AML-193 (cell line): ENCODE data around the gene NDEL1.

Experiments
- DNase-seq, 2 experiments: peaks; one replicate each; lab custom pipeline; 2025; lab: John Stamatoyannopoulos, UW

Gene NDEL1

DNA sequence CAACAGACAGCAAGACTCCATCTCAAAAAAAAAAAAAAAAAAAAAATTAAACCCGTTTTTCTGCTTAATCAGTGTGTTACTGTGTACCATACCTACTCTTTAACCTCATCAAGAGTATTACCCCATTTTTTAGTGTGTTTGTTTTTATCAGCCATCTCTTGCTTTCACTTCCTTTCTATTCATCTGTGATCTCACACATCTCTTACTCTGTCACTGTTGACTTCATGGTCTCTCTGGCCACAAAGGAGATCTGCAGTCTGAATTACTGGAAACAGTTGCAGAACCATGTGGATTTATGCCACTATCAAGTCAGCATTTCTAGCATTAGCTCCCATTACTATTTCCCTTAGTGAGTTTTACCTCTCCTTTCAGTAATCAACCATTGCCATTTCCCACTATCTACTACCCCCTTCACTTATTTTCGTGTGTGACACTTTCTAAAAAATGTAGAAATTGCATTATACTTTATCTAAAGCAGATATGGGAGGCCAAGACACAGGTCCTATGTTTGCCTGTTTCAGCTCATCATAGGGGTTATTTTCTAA, 20.1 kb downstream of the NDEL1 start:
- DNase-seq: no peak

DNA sequence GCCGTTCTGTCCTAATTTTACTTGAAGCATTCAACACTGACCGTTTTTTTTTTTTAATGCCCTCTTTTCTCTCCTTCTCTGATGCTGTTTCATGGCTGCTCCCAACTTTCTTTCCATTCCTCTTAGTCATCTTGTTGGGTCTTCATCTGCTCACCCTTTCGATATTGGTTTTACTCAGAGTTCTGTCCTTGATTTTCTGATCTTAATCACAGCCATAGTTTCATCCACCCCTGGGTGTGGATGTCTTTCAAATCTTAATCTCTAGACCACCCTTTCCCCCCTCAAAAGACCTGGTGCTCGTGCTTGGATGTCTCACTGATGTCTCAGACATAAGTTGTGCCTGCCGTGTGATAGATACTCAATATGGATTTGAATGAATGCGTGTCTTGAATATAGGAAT, 22.4 kb downstream of the NDEL1 start:
- no peak for DNase-seq

DNA sequence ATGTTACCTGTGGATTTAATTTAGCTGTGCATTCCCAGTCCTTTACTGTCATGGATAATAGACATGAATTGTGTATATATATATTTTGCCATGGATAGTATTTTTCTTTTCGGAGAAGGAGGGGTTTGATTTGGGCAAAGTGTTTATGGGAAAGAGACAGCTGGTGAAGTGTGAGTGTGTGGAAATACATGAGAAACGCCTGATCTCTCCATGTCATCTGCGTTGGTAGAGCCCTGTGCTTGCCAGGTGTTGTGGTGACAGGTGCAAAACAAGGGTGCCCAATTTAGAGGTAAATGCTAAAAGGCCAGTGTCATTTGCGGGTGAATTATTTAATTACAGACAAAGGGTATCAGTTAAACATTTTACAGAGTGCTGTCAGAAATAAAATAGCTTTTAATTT, 23.4 kb downstream of the NDEL1 start:
- DNase-seq: no peak

DNA sequence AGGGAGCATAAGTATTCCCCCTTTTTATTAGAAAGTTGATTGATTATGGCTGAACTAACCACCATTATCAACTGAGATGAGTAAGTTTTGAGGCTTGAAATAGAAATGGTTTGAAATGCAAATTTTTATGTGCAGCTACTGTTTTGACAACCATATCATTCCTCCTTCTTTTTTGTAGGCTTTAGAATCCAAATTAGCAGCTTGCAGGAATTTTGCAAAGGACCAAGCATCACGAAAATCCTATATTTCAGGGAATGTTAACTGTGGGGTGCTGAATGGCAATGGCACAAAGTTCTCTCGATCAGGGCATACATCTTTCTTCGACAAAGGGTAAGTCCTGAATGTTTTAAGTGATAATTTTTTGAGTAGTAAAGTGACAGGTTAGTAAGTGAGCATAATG, 24.1 kb downstream of the NDEL1 start:
- DNase-seq: no peak

DNA sequence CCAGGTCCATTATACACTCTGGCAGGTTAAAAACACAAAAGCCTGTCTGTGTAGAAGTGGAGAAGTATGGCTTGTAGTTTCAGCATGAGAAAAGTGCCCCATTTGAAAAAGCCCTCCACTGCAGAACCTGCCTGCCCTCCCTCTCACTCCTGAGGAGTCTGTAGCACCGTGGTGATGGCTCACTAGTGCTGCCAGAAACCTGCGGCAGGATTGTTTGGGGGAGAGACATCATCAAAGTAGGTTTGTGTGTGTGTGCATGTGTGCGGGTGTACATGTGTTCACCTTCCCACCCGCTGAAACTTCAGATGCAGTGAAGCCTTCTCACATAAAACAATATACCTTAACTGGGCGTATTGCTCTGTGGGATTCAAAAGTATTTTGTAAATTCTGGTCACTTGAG, 26.9 kb downstream of the NDEL1 start:
- no peak for DNase-seq

DNA sequence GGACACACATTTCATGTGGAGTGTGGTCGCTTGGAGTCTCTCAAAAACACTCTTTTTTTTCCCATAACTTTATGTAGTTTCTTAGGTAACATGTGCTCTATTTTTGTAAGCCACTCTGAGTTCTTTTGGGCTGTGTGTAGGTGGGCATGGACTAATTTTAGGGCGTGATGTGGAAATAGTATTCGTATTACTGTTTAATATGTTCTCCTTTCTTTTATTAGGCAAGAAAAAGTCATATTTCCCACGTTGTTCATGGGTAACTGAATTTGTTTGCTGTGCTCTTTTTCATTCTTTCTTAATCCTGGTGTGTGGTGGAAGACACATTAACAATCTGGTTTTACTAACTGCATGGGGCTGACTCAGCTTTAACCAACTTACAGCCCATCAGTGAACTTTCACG, 27.4 kb downstream of the NDEL1 start:
- no peak for DNase-seq

DNA sequence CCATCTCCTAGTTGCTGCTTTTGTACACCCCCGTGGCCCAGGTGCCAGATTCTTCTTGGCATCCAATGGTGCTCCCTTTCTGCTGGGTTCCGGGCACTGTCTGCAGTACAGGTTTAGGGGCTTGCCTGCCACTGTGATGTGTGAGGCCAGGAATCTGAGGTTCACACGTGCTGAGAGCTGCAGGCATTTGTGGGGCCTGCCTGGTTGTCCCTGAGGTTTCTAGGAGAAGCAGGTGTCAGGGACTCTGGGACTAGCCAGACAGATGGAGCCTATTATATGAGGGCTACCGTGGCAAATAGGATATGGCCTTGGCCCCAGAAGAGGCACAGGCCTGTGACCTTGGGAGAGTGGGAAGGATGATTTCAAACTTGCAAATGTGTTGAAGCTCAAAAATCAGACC, 29.3 kb downstream of the NDEL1 start:
- no peak for DNase-seq

DNA sequence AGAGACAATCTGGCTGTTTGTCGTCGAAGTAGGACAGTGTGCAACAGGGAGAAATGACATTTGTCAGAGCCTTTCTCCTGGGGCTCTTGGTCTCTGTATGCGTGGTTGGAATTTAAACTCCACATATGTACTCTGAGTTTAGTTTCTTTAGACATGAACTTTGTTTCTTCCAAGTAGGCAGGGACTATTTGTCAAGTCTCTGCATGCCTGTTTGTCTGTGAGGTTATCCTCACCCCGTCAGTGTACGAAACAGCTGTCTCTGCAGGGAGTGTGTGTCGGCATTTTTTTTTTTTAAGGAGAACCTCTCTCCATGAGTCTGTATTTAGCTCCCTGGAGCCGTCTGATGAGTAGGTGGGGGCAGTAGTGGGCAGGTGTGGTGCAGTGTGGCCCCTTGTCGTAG, 29.7 kb downstream of the NDEL1 start:
- no peak for DNase-seq

DNA sequence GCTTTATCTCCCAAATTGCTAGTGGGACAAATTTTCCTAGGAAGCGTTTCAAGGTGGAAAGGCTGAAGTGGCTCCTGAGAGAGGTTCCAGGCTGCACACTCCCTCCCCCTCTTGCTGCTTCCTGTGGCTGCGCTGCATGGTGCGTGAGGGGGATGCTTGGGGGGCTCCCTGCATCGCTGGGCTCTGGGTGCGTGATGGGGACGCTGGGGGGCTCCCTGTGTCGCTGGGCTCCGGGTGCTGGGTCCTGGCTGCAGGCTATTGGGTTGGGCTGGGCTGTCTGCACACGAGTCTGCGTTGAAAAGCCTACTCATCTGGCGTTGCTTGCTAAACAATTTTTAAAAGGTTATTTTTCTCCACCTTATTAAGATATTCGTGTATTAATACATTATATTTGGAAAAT, 30.1 kb downstream of the NDEL1 start:
- no peak for DNase-seq

DNA sequence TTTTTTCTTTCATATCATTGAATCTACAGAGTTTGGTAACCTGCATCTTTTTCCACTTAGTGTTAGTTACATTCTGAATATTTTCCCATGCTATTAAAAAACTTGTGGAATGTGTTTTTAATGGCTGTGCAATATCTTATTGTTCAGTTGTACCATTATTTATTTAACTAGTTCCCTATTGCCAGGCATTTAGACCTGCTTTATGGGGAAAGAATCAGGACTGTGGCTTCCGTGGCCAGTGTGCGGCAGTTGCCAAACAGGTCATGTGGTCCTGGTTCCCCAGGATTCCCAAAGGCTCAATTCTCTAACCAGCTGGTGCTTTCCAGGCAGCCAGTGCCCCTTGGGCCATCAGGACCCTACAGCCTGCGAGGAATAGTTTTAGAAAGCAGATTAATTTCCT, 30.8 kb downstream of the NDEL1 start:
- no peak for DNase-seq

DNA sequence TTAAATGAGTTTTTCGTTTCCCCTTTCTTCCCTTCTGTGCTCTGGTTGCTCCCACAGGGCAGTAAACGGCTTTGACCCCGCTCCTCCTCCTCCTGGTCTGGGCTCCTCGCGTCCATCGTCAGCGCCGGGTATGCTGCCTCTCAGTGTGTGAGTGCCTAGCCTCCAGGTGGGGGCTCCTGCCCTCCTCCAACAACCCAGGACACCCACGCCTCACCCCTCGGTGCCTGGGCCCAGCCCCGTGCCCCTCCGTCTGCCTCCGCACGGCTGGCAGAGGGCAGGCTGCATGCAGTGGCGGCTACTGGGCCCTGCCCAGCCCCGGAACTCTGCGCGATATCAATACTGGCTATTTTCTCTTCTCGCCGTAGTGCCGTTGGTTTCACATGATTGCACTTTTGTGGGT, 31.2 kb downstream of the NDEL1 start:
- DNase-seq: no peak

DNA sequence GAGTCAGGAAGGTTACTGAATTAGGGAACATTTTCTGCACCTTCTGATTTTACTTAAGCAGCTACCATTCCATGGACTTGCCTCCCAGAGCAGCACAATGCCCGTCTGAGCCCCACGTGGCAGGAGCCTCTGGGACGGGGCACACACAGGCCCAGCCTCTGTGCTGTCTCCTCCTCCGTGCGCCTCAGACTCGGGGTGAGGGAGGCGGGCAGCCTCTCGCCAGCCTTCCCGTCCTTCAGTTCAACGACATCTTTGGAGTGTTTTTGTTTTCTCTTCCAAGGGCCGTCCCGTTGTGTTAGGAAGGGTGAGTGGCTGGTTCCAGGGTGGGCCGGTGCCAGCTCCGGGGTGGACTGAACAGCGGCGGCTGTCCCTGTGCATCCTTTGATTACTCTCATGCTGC, 31.8 kb downstream of the NDEL1 start:
- DNase-seq: no peak

DNA sequence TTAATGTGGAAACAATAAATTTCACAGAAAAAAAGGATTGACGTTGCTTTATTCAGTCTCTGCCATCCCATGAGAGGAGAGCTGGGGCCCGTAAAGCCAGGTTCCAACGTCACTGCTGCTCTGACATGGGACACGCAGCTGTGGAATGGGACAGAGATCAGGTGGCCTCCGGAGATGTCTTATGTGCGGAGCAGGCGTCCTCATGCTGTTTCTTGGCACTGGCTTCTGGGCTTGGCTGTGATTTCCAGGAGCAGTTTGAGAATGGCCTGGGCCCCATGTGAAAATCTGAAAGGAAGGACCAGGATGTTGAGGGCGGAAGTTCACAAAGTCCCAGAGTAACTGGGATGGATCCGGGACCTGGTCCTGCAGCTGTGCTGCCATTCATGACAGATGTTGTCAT, 32.4 kb downstream of the NDEL1 start:
- DNase-seq: no peak

DNA sequence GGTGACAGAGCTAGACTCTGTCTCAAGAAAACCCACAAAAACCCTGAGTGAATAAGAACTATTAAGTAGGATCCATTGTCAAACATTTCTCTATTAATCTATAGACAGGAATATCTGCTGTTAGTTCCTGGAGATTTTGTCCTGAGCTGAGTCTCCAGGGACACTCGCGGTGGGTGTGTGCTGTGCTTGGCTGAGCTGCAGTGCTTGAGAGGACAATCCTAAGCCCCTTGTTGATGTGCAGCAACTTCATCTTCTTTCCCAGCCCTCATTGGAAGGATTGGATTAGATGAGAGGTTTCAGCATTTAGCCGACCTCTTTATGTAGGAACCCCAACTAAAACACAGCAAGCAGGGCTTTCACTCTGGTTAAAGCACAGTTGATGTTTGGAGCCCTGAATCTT, 33.3 kb downstream of the NDEL1 start:
- DNase-seq: no peak

DNA sequence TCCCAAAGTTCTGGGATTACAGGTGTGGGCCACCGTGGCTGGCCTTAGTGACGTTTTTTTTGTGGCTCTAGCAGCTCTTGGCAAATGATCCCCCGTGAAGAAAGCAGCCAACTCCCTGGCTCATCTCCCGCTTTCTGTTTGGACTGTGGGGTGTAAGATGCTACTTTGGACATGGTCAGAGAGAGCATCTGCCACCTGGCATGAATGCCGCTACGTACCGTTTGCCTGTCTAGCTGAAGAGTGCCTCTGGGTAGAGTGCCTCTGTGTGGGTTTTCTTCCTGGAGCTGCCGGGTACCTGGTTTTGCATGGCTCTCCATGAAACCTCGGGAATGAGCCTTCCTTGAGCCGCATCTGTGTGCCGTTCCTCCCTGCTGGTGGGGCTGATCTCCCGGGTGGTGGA, 34.3 kb downstream of the NDEL1 start:
- no peak for DNase-seq

DNA sequence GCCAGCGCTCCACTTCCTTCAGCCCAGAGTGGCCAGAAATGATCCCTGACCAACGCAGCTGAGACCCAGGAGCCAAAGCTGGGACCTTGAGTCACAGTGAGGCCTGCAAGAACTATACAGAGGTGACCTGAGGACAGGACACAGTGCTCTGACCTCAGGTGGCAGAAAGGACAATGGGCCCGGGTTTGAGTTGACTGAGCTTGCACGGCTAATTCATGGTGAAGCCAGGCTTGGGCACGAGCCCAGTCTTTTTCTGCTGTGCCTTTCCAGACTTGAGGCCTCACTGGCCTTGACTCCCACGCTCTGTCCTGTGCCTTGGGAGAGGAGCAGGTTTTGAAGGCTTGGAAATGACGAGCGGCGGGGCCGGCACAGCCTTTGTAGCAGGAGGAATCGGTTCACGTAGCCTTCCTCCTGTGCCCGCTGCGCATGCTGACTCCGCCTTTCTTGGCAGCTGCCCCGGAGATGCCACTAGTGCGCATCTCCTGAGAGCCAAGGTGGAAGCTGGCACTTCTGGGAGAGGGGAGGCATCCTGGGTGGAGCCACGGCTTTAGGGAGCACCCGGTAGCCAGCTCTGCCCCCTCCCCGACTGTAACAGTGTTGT, 34.9 kb downstream of the NDEL1 start:
- DNase-seq: no peak

DNA sequence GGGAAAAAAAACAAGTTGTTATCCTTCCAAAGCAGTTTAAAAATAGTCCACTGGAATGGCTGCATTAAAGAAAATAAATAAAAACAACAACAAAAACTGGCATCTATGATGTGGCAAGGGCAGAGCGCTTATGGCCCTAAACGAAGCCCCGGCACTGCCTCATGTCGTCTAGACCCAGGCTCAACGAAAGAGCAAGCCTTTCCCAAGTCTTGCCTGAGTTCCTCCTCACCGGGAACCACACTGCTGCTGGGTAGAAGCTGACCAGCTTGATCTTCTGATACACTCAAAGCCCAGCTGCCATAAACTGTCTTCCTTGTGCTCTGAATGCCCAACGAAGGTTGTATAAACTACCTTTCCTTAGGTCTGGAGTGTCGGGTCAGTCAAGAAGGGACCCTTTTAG, 37.0 kb downstream of the NDEL1 start:
- DNase-seq: no peak

DNA sequence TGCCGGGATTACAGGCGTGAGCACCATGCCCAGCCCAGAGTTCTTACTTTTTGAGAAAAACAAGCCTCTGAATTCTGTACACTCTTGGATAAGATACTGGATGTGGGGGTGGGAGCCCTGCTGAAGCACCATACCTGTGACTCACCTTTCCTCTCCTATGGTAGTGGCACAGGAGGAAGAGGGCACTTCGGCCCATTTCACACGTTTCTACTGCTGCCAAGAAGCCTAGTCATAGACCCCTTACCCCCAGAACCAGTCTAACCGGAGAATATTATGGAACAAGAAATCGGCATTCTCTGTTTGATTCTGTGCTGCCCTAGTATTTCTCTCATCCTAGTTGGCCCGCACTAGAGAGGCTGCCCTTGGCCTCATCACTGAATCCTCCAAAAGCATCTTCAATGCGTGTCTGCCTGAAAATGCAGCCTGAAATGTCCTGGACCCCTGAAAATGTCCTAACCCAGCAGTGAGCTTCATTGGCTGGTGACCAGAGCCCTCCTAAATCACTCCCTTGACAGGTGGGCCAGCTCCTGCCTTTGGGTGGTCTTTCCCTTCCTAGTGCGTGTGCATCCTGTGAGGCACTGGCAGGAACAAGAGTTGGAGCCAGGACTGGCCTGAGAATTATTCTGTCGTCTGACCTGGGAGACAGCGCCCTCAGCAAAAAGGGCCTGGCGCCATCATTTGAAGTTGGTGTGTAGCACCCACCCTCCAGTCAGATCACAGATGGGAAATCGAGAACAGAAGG, 37.9 kb downstream of the NDEL1 start:
- DNase-seq: no peak

DNA sequence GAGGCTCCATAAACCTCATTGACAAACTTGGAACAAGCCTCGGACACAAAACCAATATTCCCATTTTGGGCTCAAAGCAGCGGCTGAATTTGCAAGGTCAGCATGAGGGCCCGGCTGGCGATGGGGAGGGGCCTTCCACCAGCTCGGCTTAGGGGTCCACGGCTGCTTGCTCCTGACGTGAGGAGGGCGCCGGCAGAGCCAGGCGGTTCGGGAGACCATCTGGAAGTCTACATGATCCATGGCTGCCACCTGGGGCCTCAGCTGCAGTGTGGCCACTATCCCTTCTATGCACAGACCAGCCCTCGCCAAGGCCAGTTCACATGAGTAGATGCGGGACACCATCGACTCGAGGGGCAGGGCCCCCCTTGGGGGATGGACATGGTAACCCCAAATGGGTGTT, 39.1 kb downstream of the NDEL1 start:
- no peak for DNase-seq

DNA sequence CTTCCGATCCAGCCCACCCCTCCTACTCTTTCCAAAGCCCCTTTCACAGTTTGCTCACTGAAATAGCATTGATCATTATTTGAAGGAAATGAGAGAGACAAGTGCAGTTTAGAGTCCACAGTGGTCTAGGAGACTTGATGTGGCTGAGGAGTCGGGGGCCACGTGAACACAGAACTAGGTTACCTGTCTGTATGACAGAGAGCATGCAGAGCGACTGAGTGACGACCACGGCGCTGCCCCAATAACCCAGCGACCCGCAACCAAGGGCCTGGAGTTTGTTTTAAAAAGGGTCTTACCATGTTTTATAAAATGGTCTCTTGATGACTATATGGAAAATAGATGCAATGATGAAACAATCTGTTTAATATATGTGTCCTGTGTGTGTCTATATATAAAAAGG, 39.5 kb downstream of the NDEL1 start:
- no peak for DNase-seq

DNA sequence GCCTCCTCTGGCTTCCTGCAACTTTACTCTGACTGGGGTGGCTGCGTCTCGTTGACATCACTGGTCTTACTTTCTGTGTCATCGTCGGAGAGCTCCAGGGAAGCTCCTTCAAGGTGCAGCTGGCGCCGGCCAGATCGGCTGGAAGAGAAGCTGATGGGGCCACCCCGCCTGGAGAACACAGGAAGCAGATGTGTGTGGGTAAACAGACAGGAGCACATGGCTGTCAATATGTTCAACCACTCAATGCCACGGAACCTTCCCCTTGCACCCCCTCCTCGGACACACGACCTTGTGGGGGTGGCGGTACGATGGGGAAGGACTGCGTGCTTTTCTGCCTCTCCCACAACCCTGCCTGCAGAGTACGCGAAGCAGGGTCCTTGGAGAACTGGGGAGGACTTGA, 40.1 kb downstream of the NDEL1 start:
- no peak for DNase-seq

DNA sequence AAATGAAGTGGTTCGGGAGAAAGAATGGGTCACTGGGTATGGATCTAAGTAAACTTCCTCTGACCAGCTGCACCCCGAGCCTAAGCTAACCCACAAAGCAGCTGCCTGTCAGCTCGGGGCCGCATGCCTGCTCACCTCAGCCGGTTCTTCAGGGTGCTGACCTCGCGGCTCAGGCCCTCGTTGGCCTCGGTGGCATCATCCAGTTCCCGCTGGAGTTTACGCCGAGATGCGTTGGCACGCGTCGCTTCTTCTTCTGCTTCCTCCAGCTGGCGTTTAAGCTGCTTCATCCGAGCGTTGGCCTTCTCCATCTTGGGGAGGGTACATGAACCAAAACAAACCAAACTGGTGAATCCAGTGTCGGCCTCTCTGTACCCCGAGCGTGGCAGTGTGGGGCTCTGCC, 41.1 kb downstream of the NDEL1 start:
- no peak for DNase-seq

DNA sequence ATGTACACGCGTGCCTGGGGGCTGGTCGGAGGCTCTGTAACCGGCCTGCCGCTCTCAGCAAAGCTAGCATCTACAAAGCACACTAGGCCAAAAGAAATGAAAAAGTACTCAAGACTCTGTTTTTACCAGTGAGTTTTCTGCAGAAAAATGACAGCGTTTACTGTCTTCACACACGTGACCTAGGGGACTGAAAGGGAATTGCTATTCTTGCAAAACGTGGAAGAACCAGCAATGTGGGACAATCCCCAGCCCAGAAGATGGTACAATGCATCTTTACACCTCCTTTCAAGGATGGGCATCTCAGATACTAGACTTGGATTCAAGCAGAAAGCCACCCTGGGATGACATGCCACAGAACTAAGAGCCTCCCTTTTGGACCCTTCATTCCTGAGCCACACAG, 41.5 kb downstream of the NDEL1 start:
- DNase-seq: no peak
